K562 (cell line): ENCODE results near the gene FAM168B. TPM values are rescaled to one million over a fixed set of nuclear protein-coding genes. Genes with fewer than 3 reads are reported as not detected.

Experiments used
- ETS2 ChIP-seq: IDR thresholded peaks from 2 replicates; pipeline ENCODE4 v1.6.1; 2016; ENCODE audit warnings: borderline replicate concordance, missing genetic modification characterization, mild to moderate bottlenecking, moderate library complexity, missing compliant biosample characterization; ENCODE audit not compliant: poor library complexity, severe bottlenecking
- HDAC8 ChIP-seq: fragments of 450-650 bp; IDR thresholded peaks from 2 replicates; pipeline ENCODE4 v1.6.1; 2016; ENCODE audit warnings: mild to moderate bottlenecking, missing genetic modification characterization, moderate library complexity, missing compliant biosample characterization
- HIVEP1 ChIP-seq: fragments of 250-450 bp; sonication (Bioruptor Pico); IDR thresholded peaks from 2 replicates; pipeline ENCODE4 v1.4.0; 2020; ENCODE audit warnings: mild to moderate bottlenecking
- HMGN3 ChIP-seq: IDR thresholded peaks from 2 replicates; pipeline ENCODE4 v1.6.1; 2011; ENCODE audit warnings: borderline replicate concordance, low read depth, mild to moderate bottlenecking, mixed read lengths, low read length; ENCODE audit not compliant: insufficient read length; ENCODE audit errors: extremely low read depth
- NR2C2 ChIP-seq, 2 experiments: fragments of 200-800 bp in 1 of 2; sonication (Bioruptor generic) in 1 of 2; sonication (generic) in 1 of 2; formaldehyde crosslinking in 1 of 2; IDR thresholded peaks; 2 replicates each; pipeline versions ENCODE4 v1.6.1 to v1.8.0; 2016 to 2022; ENCODE audit warnings: mild to moderate bottlenecking in 1 of 2, missing compliant biosample characterization in 1 of 2, missing genetic modification characterization in 1 of 2, missing genetic modification reagents in 1 of 2
- POLR2B ChIP-seq: fragments of 450-650 bp; IDR thresholded peaks from 2 replicates; pipeline ENCODE4 v1.6.1; 2018; ENCODE audit warnings: low read depth; ENCODE audit not compliant: partially characterized antibody
- RBM22 ChIP-seq: fragments of 200-400 bp; formaldehyde crosslinking; IDR thresholded peaks from 2 replicates; pipeline ENCODE4 v1.6.1; 2018; ENCODE audit warnings: low read length, low read depth; ENCODE audit not compliant: poor library complexity, severe bottlenecking
- ZNF316 ChIP-seq: fragments of 450-650 bp; IDR thresholded peaks from 2 replicates; pipeline ENCODE4 v1.6.1; 2016
- ZNF707 ChIP-seq: fragments of 250-450 bp; sonication (Bioruptor Pico); conservative IDR thresholded peaks from 2 replicates; pipeline ENCODE4 v1.8.0; 2022; ENCODE audit warnings: inconsistent platforms, mild to moderate bottlenecking, moderate library complexity
- polyA plus RNA-seq, 8 experiments: library from polyadenylated mRNA; depleted of rRNA in 4 of 8; stranded (reverse) in 5 of 8; unstranded in 3 of 8; fragments of >200 nt; fragmentation: Nextera tagmentation in 2 of 8; fragmentation: Illumina TruSeq in 1 of 8; extraction: Ambion mirVana in 2 of 8; extraction: Trizol in 1 of 8; gene quantifications; 2 replicates each; pipeline versions ENCODE4 v1.2.1 to v1.2.3, GENCODE V29; 2011 to 2014; ENCODE audit warnings: inconsistent platforms in 1 of 8, missing spikeins in 1 of 8
- total RNA-seq, 7 experiments: library from RNA; depleted of rRNA in 6 of 7; stranded (reverse); fragments of >200 nt in 6 of 7; fragmentation: Illumina TruSeq in 2 of 7; extraction: Trizol in 2 of 7; gene quantifications; 2 replicates each; pipeline versions ENCODE4 v1.2.1 to v1.2.3, GENCODE V29; 2011 to 2021; ENCODE audit warnings: low replicate concordance in 1 of 7
- TF ChIP-seq, protein P1 (sequence below): fragments of 250-450 bp; sonication (Bioruptor Pico); IDR thresholded peaks from 2 replicates; pipeline ENCODE4 v1.5.0; 2021; ENCODE audit warnings: mild to moderate bottlenecking, moderate library complexity
- TF ChIP-seq, protein P2 (sequence below): fragments of 450-650 bp; IDR thresholded peaks from 2 replicates; pipeline ENCODE4 v1.6.1; 2018; ENCODE audit not compliant: partially characterized antibody

FAM168B gene
- total and polyA plus RNA-seq, 9 of the 15 experiments (the other 6 are each of a cell fraction or from before 2014, with no cell fraction given): 3.3 to 76.0 (median 46.1) TPM

DNA sequence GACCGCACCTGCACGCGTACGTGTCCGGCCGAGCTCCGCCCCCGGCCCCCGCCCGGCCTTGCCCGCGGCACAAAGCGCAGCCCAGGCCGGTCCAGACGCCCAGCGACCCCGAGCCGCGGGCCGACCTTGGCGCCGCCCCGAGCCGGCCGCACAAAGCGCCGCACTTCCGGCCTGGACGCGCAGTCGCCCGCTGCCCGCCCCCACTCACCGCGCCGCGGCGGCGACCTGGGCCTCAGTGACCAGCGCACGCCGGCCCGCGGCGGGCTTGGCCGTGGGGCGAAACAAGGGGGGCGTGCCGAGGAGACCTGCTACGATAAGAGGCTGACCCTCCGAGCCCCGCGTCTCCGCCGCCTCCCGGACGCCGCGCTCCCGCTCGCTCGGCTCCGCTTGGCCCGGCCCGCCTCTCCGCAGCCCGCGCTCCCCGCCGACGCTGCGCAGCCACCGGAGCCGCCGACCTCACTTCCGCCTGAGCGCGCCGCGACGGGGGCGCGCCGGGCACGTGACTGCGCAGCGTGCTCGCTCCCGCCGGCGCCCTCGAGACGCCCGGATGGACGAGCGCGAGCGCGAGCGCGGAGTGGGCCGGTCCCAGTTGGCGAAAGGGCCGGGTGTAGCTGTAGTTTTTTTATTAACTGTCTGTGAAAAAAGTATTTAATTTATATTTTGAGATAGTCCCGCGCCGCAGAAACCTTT lies at the start of gene FAM168B (continued):
- no peak; the same call in 1 of the 2 replicates for TF ChIP-seq NR2C2 (CRISPR knock-in tag; IDR thresholded peaks at IDR 0.05)
- peak; percentile 94 for TF ChIP-seq NR2C2 (tag; IDR thresholded peaks at IDR 0.05)
- TF ChIP-seq POLR2B: peak; percentile 67
- TF ChIP-seq ZNF707 (CRISPR knock-in tag): no peak
- peak; percentile 77 for TF ChIP-seq HMGN3
- no peak for TF ChIP-seq ZNF316
- peak; percentile 51; the same call in 1 of the 2 replicates for TF ChIP-seq HDAC8 (tag)
- TF ChIP-seq RBM22: no peak
- TF ChIP-seq, protein P1, sequence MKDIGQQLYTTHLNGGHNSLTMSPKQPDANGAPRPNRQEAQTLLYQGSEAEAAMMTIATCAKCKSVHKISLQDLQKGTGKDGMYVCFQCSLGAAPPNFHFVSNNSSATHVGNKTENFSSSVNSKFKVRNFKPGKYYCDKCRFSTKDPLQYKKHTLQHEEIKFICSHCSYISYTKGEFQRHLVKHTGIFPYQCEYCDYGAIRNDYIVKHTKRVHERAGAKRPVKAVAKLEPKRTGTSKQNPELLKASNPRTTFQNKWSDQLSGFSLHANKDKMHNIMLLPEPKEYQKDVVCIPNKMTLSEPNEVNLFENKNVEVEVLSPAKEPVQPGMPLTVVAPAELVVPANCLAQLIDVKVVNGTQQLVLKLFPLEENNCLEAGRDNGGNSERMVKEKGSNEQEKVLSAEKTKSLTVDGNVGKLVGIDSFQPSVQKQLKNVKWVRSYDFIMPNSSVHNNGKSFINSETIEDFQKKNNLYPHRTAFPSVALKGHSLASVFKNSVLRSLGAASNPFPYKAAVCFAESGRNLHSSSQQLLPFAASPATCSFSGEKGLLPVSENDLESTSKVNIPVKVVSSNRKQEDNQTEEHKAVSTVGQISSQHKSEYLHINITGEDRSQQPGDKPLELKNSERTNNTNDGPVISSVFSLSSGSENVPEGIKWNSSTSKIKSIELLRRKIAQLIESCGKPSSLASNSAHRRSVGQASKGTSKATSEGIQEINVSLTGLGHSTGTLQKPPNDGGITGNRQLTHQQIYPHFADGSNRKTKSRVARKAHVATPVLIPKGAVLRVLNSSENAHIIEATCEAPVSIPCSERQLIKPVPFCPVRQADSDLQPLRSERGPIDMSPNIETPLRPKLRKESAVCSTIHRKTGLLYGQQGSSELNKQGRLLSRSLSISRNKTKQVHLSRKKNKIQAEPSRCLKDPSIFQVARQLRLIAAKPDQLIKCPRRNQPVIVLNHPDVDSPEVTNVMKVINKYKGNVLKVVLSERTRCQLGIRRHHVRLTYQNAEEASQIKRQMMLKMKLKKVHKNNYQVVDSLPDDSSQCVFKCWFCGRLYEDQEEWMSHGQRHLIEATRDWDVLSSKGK (CRISPR knock-in tag): no peak
- TF ChIP-seq, protein P2, sequence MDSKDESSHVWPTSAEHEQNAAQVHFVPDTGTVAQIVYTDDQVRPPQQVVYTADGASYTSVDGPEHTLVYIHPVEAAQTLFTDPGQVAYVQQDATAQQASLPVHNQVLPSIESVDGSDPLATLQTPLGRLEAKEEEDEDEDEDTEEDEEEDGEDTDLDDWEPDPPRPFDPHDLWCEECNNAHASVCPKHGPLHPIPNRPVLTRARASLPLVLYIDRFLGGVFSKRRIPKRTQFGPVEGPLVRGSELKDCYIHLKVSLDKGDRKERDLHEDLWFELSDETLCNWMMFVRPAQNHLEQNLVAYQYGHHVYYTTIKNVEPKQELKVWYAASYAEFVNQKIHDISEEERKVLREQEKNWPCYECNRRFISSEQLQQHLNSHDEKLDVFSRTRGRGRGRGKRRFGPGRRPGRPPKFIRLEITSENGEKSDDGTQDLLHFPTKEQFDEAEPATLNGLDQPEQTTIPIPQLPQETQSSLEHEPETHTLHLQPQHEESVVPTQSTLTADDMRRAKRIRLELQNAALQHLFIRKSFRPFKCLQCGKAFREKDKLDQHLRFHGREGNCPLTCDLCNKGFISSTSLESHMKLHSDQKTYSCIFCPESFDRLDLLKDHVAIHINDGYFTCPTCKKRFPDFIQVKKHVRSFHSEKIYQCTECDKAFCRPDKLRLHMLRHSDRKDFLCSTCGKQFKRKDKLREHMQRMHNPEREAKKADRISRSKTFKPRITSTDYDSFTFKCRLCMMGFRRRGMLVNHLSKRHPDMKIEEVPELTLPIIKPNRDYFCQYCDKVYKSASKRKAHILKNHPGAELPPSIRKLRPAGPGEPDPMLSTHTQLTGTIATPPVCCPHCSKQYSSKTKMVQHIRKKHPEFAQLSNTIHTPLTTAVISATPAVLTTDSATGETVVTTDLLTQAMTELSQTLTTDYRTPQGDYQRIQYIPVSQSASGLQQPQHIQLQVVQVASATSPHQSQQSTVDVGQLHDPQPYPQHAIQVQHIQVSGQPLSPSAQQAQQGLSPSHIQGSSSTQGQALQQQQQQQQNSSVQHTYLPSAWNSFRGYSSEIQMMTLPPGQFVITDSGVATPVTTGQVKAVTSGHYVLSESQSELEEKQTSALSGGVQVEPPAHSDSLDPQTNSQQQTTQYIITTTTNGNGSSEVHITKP: peak; percentile 59
- peak; percentile 70 for TF ChIP-seq ETS2 (tag)
- no peak for TF ChIP-seq HIVEP1 (CRISPR knock-in tag)
